CD4-positive, alpha-beta T cell treated with Interleukin-17A for 1 hour (primary cell): Measurements from ENCODE around the gene IRF1.

Source experiments
- DNase-seq: peaks from one replicate; pipeline ENCODE4 v3.0.0-alpha.2; 2020

The IRF1 gene

GRCh38 chr5:132435447-132435846 is 55.1 kb downstream of the IRF1 start:
- DNase-seq = no peak

GRCh38 chr5:132434416-132435286 is 55.9 kb downstream of the IRF1 start:
- no peak for DNase-seq

- DNase-seq = no peak
Measured at GRCh38 chr5:132433141-132433540, 57.4 kb downstream of the IRF1 start.

GRCh38 chr5:132431632-132432031 is 58.9 kb downstream of the IRF1 start:
- no peak for DNase-seq
